Loucy (cell line): ENCODE results near the gene CLEC1A.

Experiments used
- H2AFZ ChIP-seq: fragments of 200-600 bp; sonication (generic); 2 replicates; pipeline ENCODE4 v1.6.0; 2016; ENCODE audit warnings: antibody characterized with exemption, mild to moderate bottlenecking, low read length, moderate library complexity
- H3F3A ChIP-seq: fragments of 200-600 bp; 2 replicates; pipeline ENCODE4 v1.6.0; 2016; ENCODE audit warnings: antibody characterized with exemption, low read depth, mild to moderate bottlenecking
- H3K27me3 ChIP-seq: fragments of 200-600 bp; sonication (generic); 2 replicates; pipeline ENCODE4 v1.6.1; 2014; ENCODE audit warnings: low read length, mild to moderate bottlenecking; ENCODE audit not compliant: insufficient read depth, poor library complexity, severe bottlenecking
- H3K36me3 ChIP-seq: fragments of 200-600 bp; sonication (generic); 2 replicates; pipeline ENCODE4 v1.6.1; 2016; ENCODE audit warnings: low read length; ENCODE audit not compliant: insufficient read depth
- H3K4me1 ChIP-seq: fragments of 200-600 bp; sonication (generic); 2 replicates; pipeline ENCODE4 v1.5.1; 2014; ENCODE audit warnings: low read length, mild to moderate bottlenecking; ENCODE audit not compliant: insufficient read depth, poor library complexity, severe bottlenecking
- H3K4me2 ChIP-seq: fragments of 200-600 bp; sonication (generic); 2 replicates; pipeline ENCODE4 v1.6.0; 2014; ENCODE audit warnings: antibody characterized with exemption, low read length, low read depth, mild to moderate bottlenecking; ENCODE audit not compliant: poor library complexity, severe bottlenecking
- H3K4me3 ChIP-seq: fragments of 200-600 bp; sonication (generic); 2 replicates; pipeline ENCODE4 v1.5.1; 2014; ENCODE audit warnings: low read length, mild to moderate bottlenecking, mixed read lengths; ENCODE audit not compliant: poor library complexity, severe bottlenecking
- H3K79me2 ChIP-seq: fragments of 200-600 bp; sonication (generic); 2 replicates; pipeline ENCODE4 v1.6.1; 2014; ENCODE audit warnings: low read length; ENCODE audit not compliant: insufficient read depth
- H3K9ac ChIP-seq: fragments of 200-600 bp; sonication (generic); 2 replicates; pipeline ENCODE4 v1.6.0; 2014; ENCODE audit warnings: mild to moderate bottlenecking, low read depth, low read length, moderate library complexity; ENCODE audit not compliant: poor library complexity, severe bottlenecking
- H3K9me2 ChIP-seq: fragments of 200-600 bp; sonication (generic); replicated peaks from 2 replicates; pipeline ENCODE4 v1.6.1; 2016; ENCODE audit warnings: low read depth, low read length, mixed read lengths
- H3K9me3 ChIP-seq: fragments of 200-600 bp; sonication (generic); 2 replicates; pipeline ENCODE4 v1.6.1; 2014; ENCODE audit warnings: mild to moderate bottlenecking, antibody characterized with exemption, low read length, low read depth; ENCODE audit not compliant: insufficient read depth
- H4K20me1 ChIP-seq: fragments of 200-600 bp; sonication (generic); 2 replicates; pipeline ENCODE4 v1.6.0; 2014; ENCODE audit warnings: antibody characterized with exemption, low read length, mild to moderate bottlenecking; ENCODE audit not compliant: insufficient read depth, poor library complexity, severe bottlenecking
- EZH2phosphoT487 ChIP-seq: fragments of 200-600 bp; IDR thresholded peaks from 2 replicates; pipeline ENCODE4 v1.6.1; 2018; ENCODE audit warnings: antibody characterized with exemption, mild to moderate bottlenecking, moderate library complexity, borderline replicate concordance
- TF ChIP-seq, protein P1 (sequence below): fragments of 200-600 bp; sonication (generic); conservative IDR thresholded peaks from 2 replicates; pipeline ENCODE4 v1.5.1; 2014; ENCODE audit warnings: mild to moderate bottlenecking, antibody characterized with exemption, low read length

The CLEC1A gene

DNA sequence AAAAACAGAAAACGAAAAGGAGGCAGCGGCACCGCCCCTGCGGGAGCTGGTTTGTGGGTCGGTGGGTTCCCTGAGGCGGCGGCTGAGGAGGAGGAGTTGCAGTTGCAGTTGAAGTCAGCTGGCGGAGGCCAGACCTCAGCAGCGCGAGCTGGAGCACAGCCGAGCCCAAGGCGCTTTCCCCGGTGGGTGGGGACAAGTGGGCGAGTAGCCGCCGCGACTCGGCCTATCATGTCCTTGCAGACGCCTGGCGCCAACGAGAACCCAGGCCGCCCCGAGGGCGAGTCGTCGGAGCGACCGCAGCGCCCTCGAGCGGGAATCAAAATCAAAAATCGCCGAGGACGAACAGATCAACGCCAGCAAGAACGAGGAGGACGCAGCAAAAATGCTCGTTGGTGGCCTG, 12.7 kb upstream of the CLEC1A start:
- Histone ChIP-seq H3K4me3 (no peak overlapping the region), H3K36me3 (no peaks in the 10 kb centered on the region), H4K20me1 (no peaks in the 10 kb centered on the region), H3K9ac (no peak overlapping the region), H3K4me2 (no peak overlapping the region), H3K4me1 (no peaks in the 10 kb centered on the region), H3K9me3 (no peaks in the 10 kb centered on the region), H3F3A (no peaks in the 10 kb centered on the region), H2AFZ (no peak overlapping the region), H3K9me2 (no peaks in the 10 kb centered on the region), H3K27me3 (no peaks in the 10 kb centered on the region), H3K79me2 (no peaks in the 10 kb centered on the region)
- TF ChIP-seq, protein P1, sequence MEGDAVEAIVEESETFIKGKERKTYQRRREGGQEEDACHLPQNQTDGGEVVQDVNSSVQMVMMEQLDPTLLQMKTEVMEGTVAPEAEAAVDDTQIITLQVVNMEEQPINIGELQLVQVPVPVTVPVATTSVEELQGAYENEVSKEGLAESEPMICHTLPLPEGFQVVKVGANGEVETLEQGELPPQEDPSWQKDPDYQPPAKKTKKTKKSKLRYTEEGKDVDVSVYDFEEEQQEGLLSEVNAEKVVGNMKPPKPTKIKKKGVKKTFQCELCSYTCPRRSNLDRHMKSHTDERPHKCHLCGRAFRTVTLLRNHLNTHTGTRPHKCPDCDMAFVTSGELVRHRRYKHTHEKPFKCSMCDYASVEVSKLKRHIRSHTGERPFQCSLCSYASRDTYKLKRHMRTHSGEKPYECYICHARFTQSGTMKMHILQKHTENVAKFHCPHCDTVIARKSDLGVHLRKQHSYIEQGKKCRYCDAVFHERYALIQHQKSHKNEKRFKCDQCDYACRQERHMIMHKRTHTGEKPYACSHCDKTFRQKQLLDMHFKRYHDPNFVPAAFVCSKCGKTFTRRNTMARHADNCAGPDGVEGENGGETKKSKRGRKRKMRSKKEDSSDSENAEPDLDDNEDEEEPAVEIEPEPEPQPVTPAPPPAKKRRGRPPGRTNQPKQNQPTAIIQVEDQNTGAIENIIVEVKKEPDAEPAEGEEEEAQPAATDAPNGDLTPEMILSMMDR: no peak
- TF ChIP-seq EZH2phosphoT487: no peak

DNA sequence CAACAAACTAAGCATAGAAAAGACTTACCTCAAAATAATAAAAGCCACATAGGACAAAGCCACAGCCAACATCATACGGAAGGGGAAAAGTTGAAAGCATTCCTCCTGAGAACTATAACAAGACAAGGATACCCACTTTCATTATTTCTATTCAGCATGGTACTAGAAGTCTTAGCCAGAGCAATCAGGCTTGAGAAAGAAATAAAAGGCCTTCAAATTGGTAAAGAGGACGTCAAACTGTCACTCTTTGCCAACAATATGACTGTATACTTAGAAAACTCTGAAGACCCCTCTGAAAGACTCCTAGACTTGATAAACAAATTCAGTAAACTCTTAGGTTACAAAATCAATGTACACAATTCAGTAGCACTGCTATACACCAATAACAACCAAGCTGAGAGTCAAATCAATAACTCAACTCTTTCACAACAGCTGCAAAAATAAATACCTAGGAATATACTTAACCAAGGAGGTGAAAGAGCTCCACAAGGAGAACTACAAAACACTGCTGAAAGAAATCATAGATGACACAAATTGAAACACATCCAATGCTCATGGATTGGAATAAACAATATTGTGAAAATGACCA, 11.6 kb upstream of the CLEC1A start:
- H3K27me3 ChIP-seq: no peaks in the 10 kb centered on the region
- no peak overlapping the region for H3K4me2 ChIP-seq
- H3K9ac ChIP-seq: no peak overlapping the region
- no peak overlapping the region for H2AFZ ChIP-seq
- H3K36me3 ChIP-seq: no peaks in the 10 kb centered on the region
- H3K79me2 ChIP-seq: no peaks in the 10 kb centered on the region
- no peak overlapping the region for H3K4me3 ChIP-seq
- no peaks in the 10 kb centered on the region for H3K9me2 ChIP-seq
- no peaks in the 10 kb centered on the region for H3F3A ChIP-seq
- no peaks in the 10 kb centered on the region for H3K4me1 ChIP-seq
- H3K9me3 ChIP-seq: no peaks in the 10 kb centered on the region
- no peak for TF ChIP-seq EZH2phosphoT487
- TF ChIP-seq, protein P1: no peak
- no peaks in the 10 kb centered on the region for H4K20me1 ChIP-seq

DNA sequence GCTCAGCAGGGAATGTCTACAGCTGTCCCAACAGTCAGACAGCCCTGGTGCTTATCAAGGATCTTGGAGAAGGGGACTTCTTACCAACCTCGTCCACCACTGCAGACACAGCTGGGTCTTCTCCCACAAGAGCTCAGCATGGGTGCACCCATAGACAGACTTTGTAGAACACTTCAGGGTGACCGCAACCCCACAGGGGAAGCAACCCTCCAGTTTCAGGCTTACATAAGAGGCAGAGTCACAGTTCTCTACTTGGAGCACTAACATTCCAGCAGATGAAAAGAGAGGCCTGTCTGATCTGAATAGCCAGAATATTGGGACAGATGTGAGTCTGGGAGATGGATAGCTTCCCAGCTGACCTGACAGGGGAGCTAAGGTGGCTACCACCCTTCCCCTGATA, 3.5 kb upstream of the CLEC1A start:
- Histone ChIP-seq H3K27me3 (no peaks in the 10 kb centered on the region), H3K4me2 (no peak overlapping the region), H3K4me1 (peaks cover 12% of the 10 kb centered on the region), H3K36me3 (no peaks in the 10 kb centered on the region), H4K20me1 (no peaks in the 10 kb centered on the region), H2AFZ (no peak overlapping the region), H3K4me3 (no peak overlapping the region), H3F3A (no peaks in the 10 kb centered on the region), H3K9me2 (no peaks in the 10 kb centered on the region), H3K9me3 (no peaks in the 10 kb centered on the region), H3K9ac (no peak overlapping the region), H3K79me2 (no peaks in the 10 kb centered on the region)
- TF ChIP-seq EZH2phosphoT487: no peak
- TF ChIP-seq, protein P1: no peak
